Astrocyte (in vitro differentiated cells and primary cell): ENCODE data around the gene CORO7. TPM values are rescaled to one million over a fixed set of nuclear protein-coding genes. Genes with fewer than 3 reads are reported as not detected.

ENCODE experiments used
- DNase-seq: peaks from one replicate; pipeline ENCODE4 v3.0.0-alpha.2; 2010; ENCODE audit warnings: low read depth
- FAIRE-seq: peaks from 2 replicates; lab custom pipeline; 2011; peaks lifted over from hg19 to GRCh38; lab: Jason Lieb, UNC
- H2AFZ ChIP-seq: 2 replicates; pipeline ENCODE4 v1.6.0; 2012; ENCODE audit warnings: low read depth, low read length, inconsistent platforms
- H3K27ac ChIP-seq: 2 replicates; pipeline ENCODE4 v1.5.1; 2011; ENCODE audit warnings: low read depth, low read length, inconsistent platforms
- H3K27me3 ChIP-seq: 2 replicates; pipeline ENCODE4 v1.6.0; 2011; ENCODE audit warnings: low read length, inconsistent platforms; ENCODE audit not compliant: insufficient read depth
- H3K36me3 ChIP-seq: 2 replicates; pipeline ENCODE4 v1.5.1; 2011; ENCODE audit warnings: low read length, inconsistent platforms; ENCODE audit not compliant: insufficient read depth
- H3K4me1 ChIP-seq: 2 replicates; pipeline ENCODE4 v1.5.1; 2011; ENCODE audit warnings: low read length, inconsistent platforms; ENCODE audit not compliant: insufficient read depth
- H3K4me2 ChIP-seq: 2 replicates; pipeline ENCODE4 v1.6.0; 2012; ENCODE audit warnings: low read length, inconsistent platforms
- H3K4me3 ChIP-seq: 2 replicates; pipeline ENCODE4 v1.5.1; 2011; ENCODE audit warnings: low read depth, mild to moderate bottlenecking, low read length, inconsistent platforms; ENCODE audit not compliant: insufficient read depth
- H3K79me2 ChIP-seq: 2 replicates; pipeline ENCODE4 v1.6.0; 2012; ENCODE audit warnings: mild to moderate bottlenecking, low read length, inconsistent platforms; ENCODE audit not compliant: insufficient read depth
- H3K9ac ChIP-seq: 2 replicates; pipeline ENCODE4 v1.6.0; 2012; ENCODE audit warnings: mild to moderate bottlenecking, low read length, inconsistent platforms
- H3K9me3 ChIP-seq: 2 replicates; pipeline ENCODE4 v1.5.1; 2012; ENCODE audit warnings: low read depth, mild to moderate bottlenecking, low read length, inconsistent platforms; ENCODE audit not compliant: insufficient read depth
- H4K20me1 ChIP-seq: 2 replicates; pipeline ENCODE4 v1.6.0; 2012; ENCODE audit warnings: low read length, inconsistent platforms; ENCODE audit not compliant: insufficient read depth
- H3K27ac Mint-ChIP-seq: one replicate; pipeline ENCODE4 v1.8.0; 2021; ENCODE audit warnings: mild to moderate bottlenecking, mixed read lengths; ENCODE audit not compliant: unreplicated experiment
- H3K27me3 Mint-ChIP-seq: one replicate; pipeline ENCODE4 v1.8.0; 2021; ENCODE audit warnings: low read depth, mixed read lengths; ENCODE audit not compliant: unreplicated experiment
- H3K36me3 Mint-ChIP-seq: one replicate; pipeline ENCODE4 v1.8.0; 2021; ENCODE audit warnings: low read depth, mixed read lengths; ENCODE audit not compliant: unreplicated experiment
- H3K4me1 Mint-ChIP-seq: one replicate; pipeline ENCODE4 v1.8.0; 2021; ENCODE audit warnings: low read depth, mixed read lengths; ENCODE audit not compliant: unreplicated experiment
- H3K4me3 Mint-ChIP-seq: one replicate; pipeline ENCODE4 v1.8.0; 2021; ENCODE audit warnings: mild to moderate bottlenecking, moderate library complexity, mixed read lengths; ENCODE audit not compliant: unreplicated experiment
- H3K9me3 Mint-ChIP-seq: one replicate; pipeline ENCODE4 v1.8.0; 2021; ENCODE audit warnings: mild to moderate bottlenecking, mixed read lengths; ENCODE audit not compliant: unreplicated experiment
- CTCF ChIP-seq: IDR thresholded peaks from 2 replicates; pipeline ENCODE4 v1.5.1; 2011; ENCODE audit warnings: low read depth, mild to moderate bottlenecking, inconsistent platforms, low read length, moderate library complexity; ENCODE audit not compliant: insufficient read depth
- EZH2 ChIP-seq: IDR thresholded peaks from 2 replicates; pipeline ENCODE4 v1.6.1; 2012; ENCODE audit warnings: mild to moderate bottlenecking, low read length, inconsistent platforms; ENCODE audit not compliant: insufficient read depth
- total RNA-seq: library from RNA; stranded (reverse); gene quantifications from 2 replicates; pipeline ENCODE4 v1.2.1, GENCODE V29; 2021

CORO7 gene
- total RNA-seq, 1 donor from 2014 or later = 26.4 TPM

- peak overlapping the region; percentile 67 for H3K4me3 Mint-ChIP-seq
- peaks cover 69% of the 10 kb centered on the region for H4K20me1 ChIP-seq
- no peaks in the 10 kb centered on the region for H3K9me3 ChIP-seq
- DNase-seq (peak; percentile 33), FAIRE-seq (no peak)
- H3K27ac ChIP-seq = no peak overlapping the region
- peaks cover 51% of the 10 kb centered on the region for H3K4me1 ChIP-seq
- peaks cover 2% of the 10 kb centered on the region for H3K4me1 Mint-ChIP-seq
- H2AFZ ChIP-seq = no peak overlapping the region
- no peaks in the 10 kb centered on the region for H3K9me3 Mint-ChIP-seq
- peak overlapping the region; percentile 78 for H3K9ac ChIP-seq
- H3K4me3 ChIP-seq = no peak overlapping the region
- peak overlapping the region; percentile 41 for H3K27ac Mint-ChIP-seq
- no peaks in the 10 kb centered on the region for H3K27me3 Mint-ChIP-seq
- peak overlapping the region; percentile 96 for H3K4me2 ChIP-seq
- H3K36me3 Mint-ChIP-seq = no peaks in the 10 kb centered on the region
- H3K36me3 ChIP-seq = no peaks in the 10 kb centered on the region
- H3K79me2 ChIP-seq = peaks cover 72% of the 10 kb centered on the region
- H3K27me3 ChIP-seq = no peaks in the 10 kb centered on the region
- no peak for TF ChIP-seq CTCF
- no peak for TF ChIP-seq EZH2
Observed at GRCh38 chr16:4318451-4318910, 97.9 kb downstream of the CORO7 start.

- peak overlapping the region; percentile 67 for H3K4me3 Mint-ChIP-seq
- peaks cover 2% of the 10 kb centered on the region for H3K4me1 Mint-ChIP-seq
- H3K27me3 Mint-ChIP-seq = no peaks in the 10 kb centered on the region
- H4K20me1 ChIP-seq = peaks cover 63% of the 10 kb centered on the region
- H3K4me2 ChIP-seq = peak overlapping the region; percentile 96
- H2AFZ ChIP-seq = no peak overlapping the region
- no peaks in the 10 kb centered on the region for H3K9me3 Mint-ChIP-seq
- peak; percentile 42 for DNase-seq
- H3K9me3 ChIP-seq = no peaks in the 10 kb centered on the region
- peak overlapping the region; percentile 72 for H3K4me3 ChIP-seq
- peaks cover 65% of the 10 kb centered on the region for H3K79me2 ChIP-seq
- no peak for FAIRE-seq
- H3K4me1 ChIP-seq = peaks cover 48% of the 10 kb centered on the region
- no peak overlapping the region for H3K27ac Mint-ChIP-seq
- H3K27ac ChIP-seq = peak overlapping the region; percentile 25
- H3K36me3 ChIP-seq = no peaks in the 10 kb centered on the region
- TF ChIP-seq EZH2 = no peak
- no peak for TF ChIP-seq CTCF
- peak overlapping the region; percentile 78 for H3K9ac ChIP-seq
- no peaks in the 10 kb centered on the region for H3K36me3 Mint-ChIP-seq
- H3K27me3 ChIP-seq = no peaks in the 10 kb centered on the region
Observed at GRCh38 chr16:4317532-4318450, 98.6 kb downstream of the CORO7 start.
